ENCODE results near the gene SLC24A4.

- TF ChIP-seq CTCF (IDR thresholded peaks at IDR 0.05) (no peak), POLR2A (IDR thresholded peaks at IDR 0.05) (no peak), EP300 (IDR thresholded peaks at IDR 0.05) (no peak), POLR2AphosphoS5 (IDR thresholded peaks at IDR 0.05) (no peak)
These were observed 62.6 kb downstream of the SLC24A4 start for GRCh38 chr14:92385561-92385960.
